Measurements from ENCODE around the gene OR10A4. TPM values are rescaled to one million over a fixed set of nuclear protein-coding genes. Genes with fewer than 3 reads are reported as not detected.

The OR10A4 gene
- total and polyA plus RNA-seq, 9 of the 15 experiments (the other 6 are each of a cell fraction or from before 2014, with no cell fraction given) = not detected

DNA sequence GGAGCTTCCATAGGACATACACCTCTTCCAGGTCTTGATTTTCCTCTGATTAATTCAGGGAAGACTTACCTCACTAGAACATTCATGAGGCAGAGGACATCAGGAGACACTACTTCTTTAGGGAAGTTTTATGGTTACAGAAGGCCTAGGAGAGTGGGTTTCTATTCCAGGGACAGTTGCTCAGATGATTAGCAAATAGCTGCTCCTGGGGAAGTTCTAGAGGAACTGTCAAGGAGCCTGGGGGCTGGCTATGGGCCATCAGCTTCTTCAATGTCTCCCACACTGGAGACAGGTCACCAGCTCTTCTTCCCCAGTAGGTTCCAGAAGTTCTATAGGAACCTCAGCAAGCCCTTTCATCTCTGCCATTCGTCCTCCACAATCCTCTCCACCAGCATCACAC lies 42.4 kb upstream of the OR10A4 start (continued):
- TF ChIP-seq, protein P1, sequence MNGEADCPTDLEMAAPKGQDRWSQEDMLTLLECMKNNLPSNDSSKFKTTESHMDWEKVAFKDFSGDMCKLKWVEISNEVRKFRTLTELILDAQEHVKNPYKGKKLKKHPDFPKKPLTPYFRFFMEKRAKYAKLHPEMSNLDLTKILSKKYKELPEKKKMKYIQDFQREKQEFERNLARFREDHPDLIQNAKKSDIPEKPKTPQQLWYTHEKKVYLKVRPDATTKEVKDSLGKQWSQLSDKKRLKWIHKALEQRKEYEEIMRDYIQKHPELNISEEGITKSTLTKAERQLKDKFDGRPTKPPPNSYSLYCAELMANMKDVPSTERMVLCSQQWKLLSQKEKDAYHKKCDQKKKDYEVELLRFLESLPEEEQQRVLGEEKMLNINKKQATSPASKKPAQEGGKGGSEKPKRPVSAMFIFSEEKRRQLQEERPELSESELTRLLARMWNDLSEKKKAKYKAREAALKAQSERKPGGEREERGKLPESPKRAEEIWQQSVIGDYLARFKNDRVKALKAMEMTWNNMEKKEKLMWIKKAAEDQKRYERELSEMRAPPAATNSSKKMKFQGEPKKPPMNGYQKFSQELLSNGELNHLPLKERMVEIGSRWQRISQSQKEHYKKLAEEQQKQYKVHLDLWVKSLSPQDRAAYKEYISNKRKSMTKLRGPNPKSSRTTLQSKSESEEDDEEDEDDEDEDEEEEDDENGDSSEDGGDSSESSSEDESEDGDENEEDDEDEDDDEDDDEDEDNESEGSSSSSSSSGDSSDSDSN (IDR thresholded peaks at IDR 0.05; ENCODE audit: borderline replicate concordance in 1 of 2, low read depth in 2 of 2, low read length in 2 of 2) = no peak
- TF ChIP-seq HDAC3 (IDR thresholded peaks at IDR 0.05; ENCODE audit: borderline replicate concordance, partially characterized antibody) = no peak
- no peak for TF ChIP-seq TOE1 (IDR thresholded peaks at IDR 0.05; ENCODE audit: borderline replicate concordance)
- no peak for TF ChIP-seq TOE1 (CRISPR knock-in tag; IDR thresholded peaks at IDR 0.05; ENCODE audit: borderline replicate concordance, low read depth)
- no peak for TF ChIP-seq PPARD (CRISPR knock-in tag; IDR thresholded peaks at IDR 0.05)
- no peak for TF ChIP-seq CHD2 (IDR thresholded peaks at IDR 0.05; ENCODE audit: low read depth, low read length)
- TF ChIP-seq TBL1XR1 (IDR thresholded peaks at IDR 0.05; ENCODE audit: low read length in 2 of 2) = no peak
- no peak for TF ChIP-seq ZNF274 (IDR thresholded peaks at IDR 0.05; ENCODE audit: borderline replicate concordance, low read depth, low read length)

DNA sequence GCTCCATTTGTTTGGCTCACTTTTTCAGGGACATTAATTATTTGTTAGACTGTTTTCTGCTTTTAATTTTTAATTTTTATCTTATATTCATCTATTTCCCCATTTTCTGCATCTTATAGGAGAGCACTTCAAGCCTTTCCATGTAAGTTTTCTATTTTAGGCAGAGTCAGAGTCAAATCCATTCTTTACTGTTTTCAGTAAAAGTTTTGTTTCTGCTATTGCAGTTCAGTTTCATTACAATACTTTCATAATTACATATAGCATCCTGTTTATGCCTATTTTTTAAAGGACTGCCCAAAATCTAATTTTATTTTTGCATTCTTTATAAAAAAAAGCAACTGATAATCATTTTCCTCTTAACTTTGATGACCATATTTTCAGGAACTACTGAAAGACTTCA lies 34.7 kb upstream of the OR10A4 start:
- ATAC-seq = no peak
- Histone ChIP-seq H3K4me3 (no peak overlapping the region), H3K4me1 (replicated peaks in 1 of 2; ENCODE audit: control insufficient read depth in 2 of 2, insufficient read depth in 2 of 2, low read length in 2 of 2) (no peaks in the 10 kb centered on the region), H3K9me3 (replicated peaks; ENCODE audit: control insufficient read depth, insufficient read depth, low read depth, low read length) (no peaks in the 10 kb centered on the region), H3K27me3 (ENCODE audit: control insufficient read depth in 2 of 2, insufficient read depth in 2 of 2, low read length in 2 of 2) (no peaks in the 10 kb centered on the region), H4K20me1 (replicated peaks; ENCODE audit: control insufficient read depth, insufficient read depth, low read length) (no peaks in the 10 kb centered on the region), H3K27ac (ENCODE audit: extremely low read depth, low read depth, low read length) (no peak overlapping the region), H3K36me3 (ENCODE audit: control insufficient read depth, insufficient read depth, low read length) (no peaks in the 10 kb centered on the region), H3K4me2 (ENCODE audit: insufficient read depth, low read length) (no peak overlapping the region), H3K79me2 (ENCODE audit: control insufficient read depth, insufficient read depth, low read length) (no peaks in the 10 kb centered on the region), H3K9ac (ENCODE audit: insufficient read depth in 1 of 2, low read depth in 2 of 2, low read length in 2 of 2) (no peak overlapping the region), H3K9me1 (ENCODE audit: control insufficient read depth, insufficient read depth, low read length) (no peaks in the 10 kb centered on the region), H2AFZ (ENCODE audit: low read depth, low read length) (no peak overlapping the region)
- ChIA-PET POLR2A (no interaction called here), CTCF (ENCODE audit: low intra/inter-chr PET ratio) (interaction anchor here (0.7 kb wide), 1 partner anchor 250 kb away, joined by 3 read pairs; no protein-coding TSS in a partner anchor)
- DNase-seq (ENCODE audit: extremely low read depth in 1 of 4, low spot score in 3 of 4) = no peak
- BruUV-seq (replicated peaks) = no TSS peak
- no peak for FAIRE-seq
- intact Hi-C loops (cut with micrococcal nuclease) = no loop called here
- in situ Hi-C loops (cut with MboI) = no loop called here
- TF ChIP-seq ZNF79 (CRISPR knock-in tag; IDR thresholded peaks at IDR 0.05; ENCODE audit: low read depth) (no peak), NFE2L1 (tag; IDR thresholded peaks at IDR 0.05; ENCODE audit: borderline replicate concordance, low read depth) (no peak), KLF16 (IDR thresholded peaks at IDR 0.05) (no peak)
